ENCODE measurements around the gene PLXNC1.

PLXNC1 gene

DNA sequence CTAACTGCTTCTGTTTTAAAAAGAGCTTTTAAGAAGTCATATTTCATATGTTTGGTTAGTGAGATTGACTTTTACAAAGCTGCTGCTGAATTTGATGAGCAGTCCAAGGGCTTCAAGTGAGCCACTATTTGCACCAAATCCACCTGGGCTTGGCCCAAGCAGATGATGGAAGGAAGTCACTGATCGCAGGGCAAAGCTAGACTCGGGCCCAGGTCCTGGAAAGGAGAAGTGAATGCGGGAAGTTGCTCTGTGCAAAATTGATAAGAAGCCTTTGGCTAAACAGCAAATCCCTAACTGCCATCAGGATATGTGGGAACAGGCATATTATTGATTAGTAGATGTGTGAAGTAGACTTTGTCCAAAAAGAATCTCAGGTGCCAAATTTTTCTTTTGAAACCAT lies 30.5 kb downstream of the PLXNC1 start:
- no peak for DNase-seq (ENCODE audit: low read depth in 1 of 2, low spot score in 1 of 2)

DNA sequence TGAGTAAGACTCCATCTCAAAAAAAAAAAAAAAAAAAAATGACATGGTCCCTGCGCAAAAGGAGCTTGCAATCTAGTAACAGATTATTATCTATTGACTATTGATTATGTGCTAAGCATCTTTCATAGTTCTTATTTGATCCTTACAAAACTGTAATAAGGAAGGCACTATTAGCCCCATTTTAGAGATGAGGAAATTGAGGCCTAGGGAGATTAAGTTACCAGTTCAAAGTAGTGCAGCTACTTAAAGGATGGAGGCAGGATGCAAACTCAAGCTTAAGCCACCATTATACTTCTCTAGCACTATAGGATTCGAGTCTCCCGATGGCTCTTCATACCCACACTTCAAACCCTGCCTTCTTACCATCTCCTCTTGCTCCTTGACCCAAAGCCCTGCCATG lies 31.3 kb downstream of the PLXNC1 start:
- DNase-seq (ENCODE audit: low read depth in 1 of 2, low spot score in 1 of 2), result no peak

DNA sequence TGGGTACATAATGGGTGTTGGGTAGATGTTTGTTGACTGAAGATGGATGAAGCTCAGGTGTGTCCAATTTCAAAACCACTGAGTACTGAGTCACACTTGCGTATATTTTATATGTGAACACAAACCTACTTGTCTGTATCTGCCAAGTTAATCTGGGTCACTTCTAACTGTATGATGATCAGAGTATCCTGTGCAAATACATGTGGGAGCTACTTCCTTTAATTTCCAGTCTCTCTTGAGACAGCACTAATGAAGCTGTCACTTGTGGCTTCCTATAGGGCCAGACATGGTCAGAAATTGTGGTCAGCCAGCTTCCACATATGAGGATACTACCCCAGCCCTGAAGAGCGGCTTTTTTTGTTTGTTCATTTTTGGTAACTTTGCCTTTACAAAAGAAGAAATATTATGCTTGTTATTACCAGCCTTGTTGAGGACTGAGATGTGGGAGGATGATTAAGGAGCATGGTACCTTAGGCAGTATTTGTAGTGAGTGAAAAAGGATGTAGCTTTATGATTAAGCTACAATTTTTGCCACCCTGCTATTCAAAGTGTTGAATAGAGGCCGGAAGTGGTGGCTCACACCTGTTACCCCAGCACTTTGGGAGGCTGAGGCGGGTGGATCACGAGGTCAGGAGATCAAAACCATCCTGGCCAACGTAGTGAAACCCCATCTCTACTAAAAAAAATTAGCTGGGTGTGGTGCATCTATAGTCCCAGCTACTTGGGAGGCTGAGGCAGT lies 32.4 kb downstream of the PLXNC1 start:
- DNase-seq (ENCODE audit: low read depth in 1 of 2, low spot score in 1 of 2), result no peak

DNA sequence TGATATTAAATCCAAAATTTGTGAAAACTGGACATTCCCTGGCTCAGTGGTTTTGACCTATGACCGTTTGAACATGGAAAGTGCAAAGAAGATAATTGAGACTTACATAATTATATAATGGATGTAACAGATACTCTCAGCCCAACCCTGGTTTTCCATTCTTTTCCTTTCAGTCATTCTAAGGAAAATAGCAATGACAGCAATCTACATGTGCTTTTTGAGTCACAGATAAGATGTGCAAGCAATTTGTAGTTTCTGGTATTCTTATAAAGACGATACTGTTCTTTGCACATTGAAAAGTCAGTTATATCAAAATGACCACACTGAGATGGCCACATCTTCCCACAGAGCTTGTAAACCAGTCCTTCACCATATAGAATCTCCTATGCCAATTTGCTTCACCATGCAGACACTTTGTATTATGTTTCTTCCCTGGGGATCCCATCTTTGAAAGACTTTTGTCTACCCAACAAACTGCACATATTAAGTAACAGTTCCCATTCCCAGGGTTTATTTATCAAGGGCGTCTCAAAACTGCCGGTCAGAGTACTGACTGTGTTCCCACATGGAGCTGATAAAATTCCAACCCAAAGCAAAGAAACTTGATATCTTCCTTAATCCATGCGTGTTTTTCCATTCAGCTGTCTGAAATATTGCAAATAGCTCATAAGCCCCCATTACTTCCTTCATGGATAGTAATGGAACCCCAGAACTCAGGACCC lies 34.8 kb downstream of the PLXNC1 start:
- no peak for DNase-seq (ENCODE audit: low read depth in 1 of 2, low spot score in 1 of 2)

DNA sequence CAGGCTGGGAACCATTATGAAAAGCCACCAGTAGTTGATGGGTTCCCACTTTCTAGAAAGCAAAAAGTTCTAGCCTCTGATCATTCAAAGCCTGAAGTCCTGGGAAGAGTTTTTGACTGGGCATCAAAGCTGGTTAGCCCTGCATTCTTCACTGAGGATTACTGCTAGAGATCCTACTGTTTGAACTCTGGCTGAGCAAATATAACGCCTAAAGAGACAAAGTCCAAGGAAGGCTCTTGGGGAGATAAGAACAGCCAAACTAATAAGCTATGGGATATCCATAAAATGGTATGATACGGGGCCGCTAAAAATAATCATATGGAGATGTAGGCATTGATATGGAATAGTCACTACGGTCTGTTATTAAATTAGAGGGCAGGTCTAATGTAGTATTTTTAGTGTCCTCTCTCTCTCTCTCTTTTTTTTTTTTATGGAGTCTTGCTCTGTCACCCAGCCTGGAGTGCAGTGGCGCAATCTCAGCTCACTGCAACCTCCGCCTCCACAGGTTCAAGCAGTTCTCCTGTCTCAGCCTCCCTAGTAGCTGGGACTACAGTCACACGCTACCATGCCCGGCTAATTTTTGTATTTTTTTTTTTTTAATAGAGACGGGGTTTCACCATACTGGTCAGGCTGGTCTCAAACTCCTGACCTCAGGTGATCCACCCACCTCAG lies 35.5 kb downstream of the PLXNC1 start:
- no peak for DNase-seq (ENCODE audit: low read depth in 1 of 2, low spot score in 1 of 2)

DNA sequence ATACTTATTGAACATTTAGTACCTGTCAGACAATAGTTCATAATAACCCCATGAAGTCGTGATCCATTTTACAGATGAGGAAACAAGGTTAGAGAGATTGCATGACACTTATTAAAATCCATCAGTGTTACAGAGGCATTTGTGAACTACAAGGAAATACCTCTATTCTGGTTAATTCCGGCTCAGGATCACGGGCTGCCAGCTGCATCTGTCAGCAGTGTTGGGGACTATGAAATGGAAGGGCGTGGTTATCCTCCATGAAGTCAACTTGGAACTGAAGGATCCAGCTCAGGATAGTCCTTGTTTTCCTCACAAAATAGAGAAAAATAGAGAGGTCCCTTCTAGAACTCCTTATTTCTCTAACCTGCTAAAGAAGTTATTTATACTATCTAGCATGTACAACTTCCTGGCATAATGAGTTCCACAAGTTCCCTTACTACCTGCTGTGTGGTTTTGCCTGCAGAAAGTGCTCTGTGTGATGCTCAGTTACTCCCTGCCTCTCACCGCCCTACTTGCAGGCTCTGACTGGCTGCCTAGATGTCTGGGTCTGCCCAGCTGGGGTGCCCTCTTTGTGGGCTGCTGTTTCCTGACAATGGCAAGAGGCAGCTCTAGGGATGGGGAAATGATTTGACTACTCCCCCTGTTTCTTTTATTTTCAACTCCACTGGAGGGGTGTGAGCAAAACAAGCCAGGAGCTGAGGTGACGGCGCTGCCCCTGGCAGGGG lies 36.8 kb downstream of the PLXNC1 start:
- no peak for DNase-seq (ENCODE audit: low read depth in 1 of 2, low spot score in 1 of 2)

DNA sequence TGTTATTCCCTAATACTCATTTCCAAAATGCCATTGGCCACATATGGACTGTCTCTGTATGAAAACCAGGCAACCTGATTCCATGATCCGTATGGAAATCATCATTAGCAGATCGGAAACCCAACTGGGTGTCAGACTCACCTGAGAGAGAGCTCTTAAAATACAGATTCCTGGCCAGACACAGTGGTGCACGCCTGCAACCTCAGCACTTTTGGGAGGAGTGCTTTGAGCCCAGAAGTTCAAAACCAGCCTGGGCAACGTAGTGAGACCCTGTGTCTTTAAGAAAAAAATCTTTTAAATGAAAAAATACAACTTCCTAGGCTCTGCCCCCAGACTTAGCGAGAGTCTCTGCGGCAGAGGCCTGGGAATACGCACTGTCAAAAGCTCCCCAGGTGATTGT lies 37.4 kb downstream of the PLXNC1 start:
- DNase-seq (ENCODE audit: low read depth in 1 of 2, low spot score in 1 of 2), result no peak

DNA sequence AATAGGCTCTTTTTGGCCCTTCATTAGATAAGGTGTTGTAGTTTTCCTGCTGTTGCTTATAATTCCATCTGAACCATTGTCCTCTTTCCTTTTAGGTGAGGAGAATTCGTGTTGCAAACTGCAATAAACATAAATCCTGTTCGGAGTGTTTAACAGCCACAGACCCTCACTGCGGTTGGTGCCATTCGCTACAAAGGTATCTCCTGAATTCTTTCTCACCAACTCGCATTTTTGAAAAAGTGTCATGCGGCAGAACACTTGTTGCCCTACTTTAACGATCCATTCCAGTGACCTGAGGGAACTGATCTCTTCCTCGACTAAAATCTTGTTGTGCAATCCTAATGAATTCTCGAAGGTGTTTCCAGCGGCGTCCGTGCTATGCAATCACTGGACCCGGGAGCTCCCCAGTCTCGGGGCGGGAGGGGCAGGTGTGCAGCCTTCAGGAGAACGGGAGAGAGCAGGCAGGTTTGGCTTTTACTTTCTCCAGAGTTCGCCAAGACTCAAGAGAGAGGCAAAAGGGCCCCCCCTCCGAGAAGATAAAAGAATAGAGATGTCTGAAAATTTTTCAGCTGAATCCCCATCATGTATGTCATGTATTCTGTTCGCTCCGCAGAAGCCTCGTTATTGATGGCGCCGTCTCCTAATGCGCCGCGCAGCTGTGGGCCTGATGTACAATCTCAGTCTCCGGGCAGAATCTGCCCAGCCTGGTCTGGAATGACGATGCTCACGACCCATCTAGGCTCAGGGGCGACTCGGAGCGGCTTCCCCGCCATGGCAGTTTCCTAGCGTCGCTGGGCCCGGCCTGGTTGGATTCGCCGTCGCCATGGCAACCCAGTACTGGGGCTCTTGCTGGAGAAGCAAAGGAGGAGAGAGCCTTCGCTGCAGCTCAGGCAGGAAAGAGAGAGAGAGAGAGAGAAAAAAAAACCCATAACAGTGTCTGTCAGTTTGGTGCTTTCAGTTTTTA lies 38.2 kb downstream of the PLXNC1 start:
- DNase-seq (ENCODE audit: low read depth in 1 of 2, low spot score in 1 of 2), result no peak

DNA sequence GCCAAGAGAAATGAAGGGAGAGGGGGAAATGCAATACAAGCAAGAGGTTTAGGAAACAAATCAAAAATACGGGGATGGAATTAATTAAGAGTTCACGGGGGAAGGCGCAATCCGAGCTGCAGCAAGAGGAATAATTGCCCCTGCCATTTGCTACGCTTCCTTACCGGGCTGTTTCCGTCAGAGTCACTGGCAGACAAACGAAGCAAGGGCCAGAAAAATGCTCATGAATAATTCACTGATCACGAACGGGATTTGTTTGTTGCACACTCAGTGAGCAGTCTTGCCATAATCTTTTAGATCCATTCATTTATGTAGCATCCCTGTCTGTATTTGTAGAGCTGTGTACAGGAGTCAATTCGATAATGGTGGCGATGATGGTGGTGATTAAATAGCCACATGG lies 39.0 kb downstream of the PLXNC1 start:
- no peak for DNase-seq (ENCODE audit: low read depth in 1 of 2, low spot score in 1 of 2)

DNA sequence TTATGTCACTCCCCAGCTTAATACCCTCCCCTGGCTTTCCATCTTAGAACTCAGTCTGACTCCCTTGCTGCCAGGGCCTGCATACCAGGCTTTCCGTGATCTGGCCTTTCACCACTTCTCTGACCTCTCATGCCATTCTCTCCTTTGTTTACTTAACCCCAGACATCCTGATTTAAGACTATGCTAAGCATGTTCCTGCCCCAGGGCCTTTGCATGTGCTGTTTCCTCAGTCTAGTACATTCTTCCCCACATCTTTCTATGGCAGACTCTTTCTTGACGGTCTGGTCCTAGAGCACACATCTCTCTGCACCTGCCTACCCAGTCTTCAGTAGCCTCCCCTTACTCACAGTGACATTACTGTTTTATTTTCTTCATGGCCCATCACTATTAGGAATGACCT lies 42.2 kb downstream of the PLXNC1 start:
- no peak for DNase-seq (ENCODE audit: low read depth in 1 of 2, low spot score in 1 of 2)

DNA sequence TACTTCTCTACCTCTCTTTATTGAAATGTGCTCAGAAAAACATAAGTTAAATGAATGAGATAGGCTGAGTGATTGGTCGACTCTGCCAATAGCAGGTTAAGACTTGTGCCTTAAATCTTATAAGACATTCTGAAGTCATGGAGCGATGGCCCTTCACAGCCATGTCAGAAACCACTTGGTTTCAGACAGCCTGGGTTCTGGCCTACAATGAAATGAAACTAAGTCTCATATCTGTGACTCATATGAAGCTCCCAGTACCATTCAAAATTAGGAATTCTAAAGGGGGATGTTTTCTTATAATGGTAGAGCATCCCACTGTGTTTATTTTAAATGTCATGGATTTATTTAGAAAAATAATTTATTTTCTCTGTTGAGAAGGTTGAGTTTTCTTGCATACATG lies 42.6 kb downstream of the PLXNC1 start:
- no peak for DNase-seq (ENCODE audit: low read depth in 1 of 2, low spot score in 1 of 2)

DNA sequence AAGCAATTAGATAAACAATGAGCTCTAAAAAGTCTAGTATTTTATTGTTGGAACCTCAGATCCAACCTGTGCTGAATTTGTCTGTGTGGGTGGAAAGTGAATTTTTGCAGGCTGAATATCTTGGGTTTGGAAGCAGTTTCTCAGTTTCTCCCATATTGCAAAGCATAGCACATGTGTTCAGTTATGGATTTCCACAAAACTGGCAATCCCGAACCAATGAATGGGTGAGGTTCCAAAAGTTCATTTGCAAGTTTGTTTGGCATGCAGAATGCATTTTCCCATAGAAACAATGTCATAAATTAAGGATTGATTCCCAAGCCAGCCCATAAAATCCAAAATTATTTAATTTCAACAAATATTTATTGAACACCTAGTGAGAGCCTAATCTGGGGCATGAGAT lies 43.4 kb downstream of the PLXNC1 start:
- DNase-seq (ENCODE audit: low read depth in 1 of 2, low spot score in 1 of 2), result no peak

DNA sequence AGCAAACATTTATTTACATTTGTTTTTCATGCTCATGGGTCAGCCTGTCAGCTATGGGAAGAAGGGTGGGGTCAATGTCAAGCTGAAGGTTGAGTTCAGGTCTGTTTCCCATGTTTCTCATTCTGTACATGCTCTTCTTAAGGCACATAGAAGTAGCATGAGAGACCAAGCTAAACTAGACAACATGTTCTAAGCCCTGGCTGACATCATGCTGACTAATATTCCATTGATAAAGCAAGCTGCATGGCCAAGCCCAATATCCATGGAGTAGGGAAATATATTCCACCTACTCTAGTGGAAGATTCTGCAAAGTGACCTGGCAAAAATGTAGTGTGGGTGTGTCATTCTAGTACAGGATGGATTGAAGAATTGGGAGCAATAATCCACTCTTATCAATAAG lies 44.1 kb downstream of the PLXNC1 start:
- DNase-seq (ENCODE audit: low read depth in 1 of 2, low spot score in 1 of 2), result no peak

DNA sequence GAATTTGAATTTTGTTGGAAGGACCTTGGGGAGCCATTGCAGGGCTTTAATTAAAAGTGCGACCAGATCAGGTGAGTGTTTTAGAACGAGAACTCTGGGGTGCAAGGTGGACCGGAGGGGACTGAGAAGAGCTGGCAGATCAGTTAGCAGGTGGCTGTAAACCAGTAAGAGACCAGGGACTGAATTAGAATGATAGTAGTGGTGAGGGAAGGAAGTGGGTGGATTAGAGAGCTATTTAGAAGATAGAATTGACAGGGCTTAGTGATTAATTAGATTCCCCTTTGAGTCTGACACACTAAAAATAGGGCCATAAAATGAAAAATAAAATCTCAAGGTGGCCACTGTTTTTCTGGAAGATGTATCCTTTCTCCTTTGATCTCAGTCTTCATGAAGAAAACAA lies 44.8 kb downstream of the PLXNC1 start:
- DNase-seq (ENCODE audit: low read depth in 1 of 2, low spot score in 1 of 2), result no peak

DNA sequence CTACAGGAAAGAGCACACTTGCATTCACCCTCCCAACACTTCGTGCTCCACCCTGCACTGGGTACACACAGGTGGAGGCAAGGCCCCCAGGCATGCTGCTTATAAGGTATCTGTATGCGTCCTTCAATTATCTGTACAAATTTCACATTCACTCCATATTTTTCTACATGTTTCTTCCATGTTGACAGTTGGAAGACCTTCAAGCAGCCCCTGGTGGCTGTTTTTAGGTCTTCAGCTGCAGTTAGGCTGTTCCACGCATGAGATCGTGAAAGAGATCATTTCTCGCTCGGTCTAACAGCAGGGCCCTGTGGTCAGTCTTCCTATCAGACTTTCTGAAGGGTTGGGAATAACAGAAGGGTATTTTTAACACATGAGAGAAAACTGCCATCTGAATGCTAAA lies 47.1 kb downstream of the PLXNC1 start:
- no peak for DNase-seq (ENCODE audit: low read depth in 1 of 2, low spot score in 1 of 2)

DNA sequence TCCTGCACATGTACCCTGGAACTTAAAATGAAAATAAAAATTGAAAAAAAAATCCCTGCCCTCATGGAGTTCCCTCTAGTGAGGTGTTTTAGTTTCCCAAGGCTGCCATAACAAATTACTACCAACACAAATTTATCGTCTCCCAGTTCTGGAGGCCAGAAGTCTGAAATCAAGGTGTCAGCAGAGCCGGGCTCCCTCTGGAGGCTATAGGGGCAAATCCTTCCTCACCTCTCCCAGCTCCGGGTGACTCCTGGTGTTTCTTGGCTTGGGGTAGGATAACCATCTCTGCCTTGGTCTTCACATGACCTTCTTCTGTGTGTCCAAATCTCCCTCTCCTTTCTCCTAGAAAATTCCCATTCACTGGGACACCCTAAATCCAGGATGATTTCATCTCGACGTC lies 50.1 kb downstream of the PLXNC1 start:
- no peak for DNase-seq (ENCODE audit: low read depth in 1 of 2, low spot score in 1 of 2)

DNA sequence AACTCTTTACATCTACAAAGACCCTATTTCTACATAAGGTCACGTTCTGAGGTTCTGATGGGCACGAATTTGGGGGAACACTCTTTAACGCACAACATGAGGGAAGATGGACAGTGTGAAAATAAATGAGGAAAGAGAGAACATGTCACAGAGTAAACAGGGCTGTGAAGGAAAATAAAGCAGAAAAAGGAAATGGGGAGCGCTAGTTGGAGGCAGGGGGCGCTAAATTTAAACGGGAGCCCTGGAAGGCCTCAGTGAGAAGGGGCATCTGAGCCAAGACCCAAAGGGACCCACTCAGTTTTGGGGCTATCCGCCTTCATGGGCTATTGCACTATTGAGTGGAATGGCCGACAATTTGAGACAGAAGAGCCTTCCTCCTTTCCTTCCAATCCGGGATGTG lies 50.5 kb downstream of the PLXNC1 start:
- no peak for DNase-seq (ENCODE audit: low read depth in 1 of 2, low spot score in 1 of 2)

DNA sequence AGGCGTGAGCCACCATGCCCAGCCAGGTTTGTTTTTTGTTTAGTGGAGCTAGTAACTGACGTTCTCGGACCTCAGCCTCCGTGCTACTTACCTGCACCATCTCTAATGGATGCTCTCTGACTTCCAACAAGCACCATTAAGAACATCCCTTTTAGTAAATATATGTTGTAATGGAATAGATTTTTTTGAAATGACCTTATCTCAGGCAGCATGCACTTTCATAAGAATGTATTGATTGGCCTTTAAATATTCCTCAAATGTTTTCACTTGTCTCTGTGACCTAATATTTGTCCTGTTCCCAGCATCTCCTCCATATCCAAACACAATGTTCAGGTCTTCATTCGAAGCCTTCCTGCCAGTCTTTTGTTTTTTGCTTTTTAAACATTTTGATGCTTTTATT lies 51.7 kb downstream of the PLXNC1 start:
- no peak for DNase-seq (ENCODE audit: low read depth in 1 of 2, low spot score in 1 of 2)

DNA sequence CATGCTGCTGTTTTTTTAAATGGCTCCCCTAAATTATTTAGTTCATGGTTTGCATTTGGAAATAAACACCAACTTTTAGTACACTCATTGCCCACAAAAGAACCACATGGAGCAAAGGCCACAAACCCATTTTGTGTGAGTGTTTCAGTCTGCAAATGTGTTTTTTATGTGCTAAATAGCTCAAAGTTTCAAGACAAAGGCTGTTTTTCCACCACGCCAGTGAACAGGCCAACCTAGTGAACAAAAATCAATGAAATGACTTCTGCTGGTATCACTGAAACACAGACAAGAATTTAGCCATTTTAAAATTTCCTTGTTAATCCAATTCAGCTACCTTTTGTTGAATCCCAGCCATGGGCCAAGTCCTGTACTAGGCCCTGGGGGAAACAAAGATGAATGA lies 52.3 kb downstream of the PLXNC1 start:
- DNase-seq (ENCODE audit: low read depth in 1 of 2, low spot score in 1 of 2), result no peak

Data from activated CD4-positive, alpha-beta T cell treated with anti-CD3 and anti-CD28 coated beads, Interleukin-2, amount 50 U/mL, for 24 hours (primary cell).